ENCODE measurements around the gene HIVEP3. TPM values are rescaled to one million over a fixed set of nuclear protein-coding genes. Genes with fewer than 3 reads are reported as not detected.
A peak's percentile ranks its signal among the peaks of the same experiment; 100 is the strongest.

The HIVEP3 gene
- total RNA-seq, 1 experiment from 2014 or later = 1.2 TPM

DNA sequence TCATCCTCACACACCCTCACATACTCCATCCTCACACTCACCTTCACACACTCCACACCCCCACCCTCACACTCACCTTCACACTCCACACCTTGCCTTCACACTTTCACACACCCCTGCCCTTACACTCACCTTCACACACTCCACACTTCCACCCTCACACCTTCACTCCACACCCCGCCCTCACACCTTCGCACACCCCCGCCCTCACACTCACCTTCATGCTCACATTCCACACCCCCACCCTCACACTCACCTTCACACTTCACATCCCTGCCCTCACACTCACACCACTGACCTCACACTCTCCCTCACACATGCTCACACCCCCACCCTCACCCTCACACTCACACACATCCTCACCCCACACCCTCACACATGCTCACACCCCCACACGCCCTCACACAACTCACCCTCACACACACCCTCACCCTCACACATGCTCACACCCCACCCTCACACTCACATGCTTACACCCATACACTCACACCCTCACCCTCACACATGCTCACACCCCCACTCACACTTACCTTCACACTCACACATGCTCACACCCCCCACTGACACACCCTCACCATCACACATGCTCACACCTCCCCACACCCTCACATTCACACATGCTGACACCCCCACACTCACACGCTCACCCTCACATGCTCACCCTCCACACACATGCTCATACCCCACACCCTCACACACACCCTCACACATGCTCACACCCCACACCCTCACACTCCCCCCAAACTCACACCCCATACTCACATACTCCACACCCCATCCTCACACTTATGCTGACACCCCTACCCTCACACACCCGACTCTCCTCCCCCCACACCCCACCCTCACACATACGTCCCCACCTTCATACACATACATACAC, 389.8 kb downstream of the HIVEP3 start:
- Mint-ChIP-seq H3K4me3 (ENCODE audit: unreplicated experiment) (no peak overlapping the region), H3K27ac (ENCODE audit: low read depth, unreplicated experiment) (no peak overlapping the region), H3K9me3 (ENCODE audit: unreplicated experiment) (peaks cover 19% of the 10 kb centered on the region), H3K27me3 (ENCODE audit: insufficient read depth, unreplicated experiment) (peaks cover 37% of the 10 kb centered on the region), H3K4me1 (ENCODE audit: insufficient read depth, unreplicated experiment) (no peaks in the 10 kb centered on the region), H3K36me3 (ENCODE audit: insufficient read depth, unreplicated experiment) (no peaks in the 10 kb centered on the region)
- intact Hi-C loops (cut with micrococcal nuclease) = no loop called here
- TF ChIP-seq, protein P1, sequence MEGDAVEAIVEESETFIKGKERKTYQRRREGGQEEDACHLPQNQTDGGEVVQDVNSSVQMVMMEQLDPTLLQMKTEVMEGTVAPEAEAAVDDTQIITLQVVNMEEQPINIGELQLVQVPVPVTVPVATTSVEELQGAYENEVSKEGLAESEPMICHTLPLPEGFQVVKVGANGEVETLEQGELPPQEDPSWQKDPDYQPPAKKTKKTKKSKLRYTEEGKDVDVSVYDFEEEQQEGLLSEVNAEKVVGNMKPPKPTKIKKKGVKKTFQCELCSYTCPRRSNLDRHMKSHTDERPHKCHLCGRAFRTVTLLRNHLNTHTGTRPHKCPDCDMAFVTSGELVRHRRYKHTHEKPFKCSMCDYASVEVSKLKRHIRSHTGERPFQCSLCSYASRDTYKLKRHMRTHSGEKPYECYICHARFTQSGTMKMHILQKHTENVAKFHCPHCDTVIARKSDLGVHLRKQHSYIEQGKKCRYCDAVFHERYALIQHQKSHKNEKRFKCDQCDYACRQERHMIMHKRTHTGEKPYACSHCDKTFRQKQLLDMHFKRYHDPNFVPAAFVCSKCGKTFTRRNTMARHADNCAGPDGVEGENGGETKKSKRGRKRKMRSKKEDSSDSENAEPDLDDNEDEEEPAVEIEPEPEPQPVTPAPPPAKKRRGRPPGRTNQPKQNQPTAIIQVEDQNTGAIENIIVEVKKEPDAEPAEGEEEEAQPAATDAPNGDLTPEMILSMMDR (IDR thresholded peaks at IDR 0.05; ENCODE audit: unreplicated experiment) = no peak
- CTCF ChIA-PET = no interaction called here
- POLR2A ChIA-PET = no interaction called here
- BruUV-seq (replicated peaks) = no TSS peak
- no peak for DNase-seq (ENCODE audit: unreplicated experiment)

DNA sequence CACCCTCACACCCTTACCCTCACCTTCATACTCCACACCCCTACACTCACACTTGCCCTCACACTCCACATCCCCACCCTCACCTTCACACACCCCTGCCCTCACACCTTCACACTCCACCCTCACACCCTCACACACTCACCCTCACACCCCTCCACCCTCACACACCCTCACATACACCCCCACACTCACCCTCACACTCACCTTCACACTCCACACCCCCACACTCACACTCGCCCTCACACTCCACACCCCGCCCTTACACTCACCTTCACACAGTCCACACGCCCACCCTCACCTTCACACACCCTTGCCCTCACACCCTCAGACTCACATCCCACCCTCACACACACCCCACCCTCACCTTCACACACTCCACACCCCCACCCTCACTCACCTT, 390.6 kb downstream of the HIVEP3 start:
- no peaks in the 10 kb centered on the region for H3K4me1 Mint-ChIP-seq (ENCODE audit: insufficient read depth, unreplicated experiment)
- H3K27me3 Mint-ChIP-seq (ENCODE audit: insufficient read depth, unreplicated experiment) = peaks cover 28% of the 10 kb centered on the region
- no peak overlapping the region for H3K4me3 Mint-ChIP-seq (ENCODE audit: unreplicated experiment)
- ChIA-PET CTCF (no interaction called here), POLR2A (no interaction called here)
- no peaks in the 10 kb centered on the region for H3K36me3 Mint-ChIP-seq (ENCODE audit: insufficient read depth, unreplicated experiment)
- TF ChIP-seq, protein P1 (IDR thresholded peaks at IDR 0.05; ENCODE audit: unreplicated experiment) = no peak
- no peak overlapping the region for H3K27ac Mint-ChIP-seq (ENCODE audit: low read depth, unreplicated experiment)
- no peak for DNase-seq (ENCODE audit: unreplicated experiment)
- H3K9me3 Mint-ChIP-seq (ENCODE audit: unreplicated experiment) = peaks cover 19% of the 10 kb centered on the region
- intact Hi-C loops (cut with micrococcal nuclease) = no loop called here
- no TSS peak for BruUV-seq (replicated peaks)

DNA sequence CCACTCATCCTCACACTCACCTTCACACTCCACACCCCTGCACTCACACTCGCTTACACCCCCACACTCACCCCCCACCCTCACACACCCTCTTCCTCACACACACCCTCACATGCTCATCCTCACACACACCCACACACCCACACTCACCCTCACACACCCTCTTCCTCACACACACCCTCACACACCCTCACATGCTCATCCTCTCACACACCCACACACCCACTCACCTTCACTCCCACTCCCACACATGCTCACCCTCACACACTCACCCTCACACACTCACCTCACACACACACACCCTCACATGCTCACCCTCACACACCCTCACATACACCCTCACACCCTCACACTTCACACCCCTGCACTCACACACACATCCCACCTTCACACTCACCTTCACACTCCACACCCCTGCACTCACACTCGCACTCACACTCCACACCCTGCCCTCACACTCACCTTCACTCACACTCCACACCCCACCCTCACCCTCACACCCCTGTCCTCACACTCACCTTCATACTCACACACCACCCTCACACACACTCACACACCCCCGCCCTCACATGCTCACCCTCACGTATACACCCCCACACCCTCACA, 391.7 kb downstream of the HIVEP3 start:
- ChIA-PET CTCF (no interaction called here), POLR2A (no interaction called here)
- H3K9me3 Mint-ChIP-seq (ENCODE audit: unreplicated experiment) = peaks cover 19% of the 10 kb centered on the region
- peaks cover 18% of the 10 kb centered on the region for H3K27me3 Mint-ChIP-seq (ENCODE audit: insufficient read depth, unreplicated experiment)
- H3K4me1 Mint-ChIP-seq (ENCODE audit: insufficient read depth, unreplicated experiment) = no peaks in the 10 kb centered on the region
- intact Hi-C loops (cut with micrococcal nuclease) = no loop called here
- DNase-seq (ENCODE audit: unreplicated experiment) = no peak
- H3K27ac Mint-ChIP-seq (ENCODE audit: low read depth, unreplicated experiment) = peak overlapping the region; percentile 40
- no peak overlapping the region for H3K4me3 Mint-ChIP-seq (ENCODE audit: unreplicated experiment)
- TF ChIP-seq, protein P1 (IDR thresholded peaks at IDR 0.05; ENCODE audit: unreplicated experiment) = no peak
- BruUV-seq (replicated peaks) = no TSS peak
- H3K36me3 Mint-ChIP-seq (ENCODE audit: insufficient read depth, unreplicated experiment) = no peaks in the 10 kb centered on the region

DNA sequence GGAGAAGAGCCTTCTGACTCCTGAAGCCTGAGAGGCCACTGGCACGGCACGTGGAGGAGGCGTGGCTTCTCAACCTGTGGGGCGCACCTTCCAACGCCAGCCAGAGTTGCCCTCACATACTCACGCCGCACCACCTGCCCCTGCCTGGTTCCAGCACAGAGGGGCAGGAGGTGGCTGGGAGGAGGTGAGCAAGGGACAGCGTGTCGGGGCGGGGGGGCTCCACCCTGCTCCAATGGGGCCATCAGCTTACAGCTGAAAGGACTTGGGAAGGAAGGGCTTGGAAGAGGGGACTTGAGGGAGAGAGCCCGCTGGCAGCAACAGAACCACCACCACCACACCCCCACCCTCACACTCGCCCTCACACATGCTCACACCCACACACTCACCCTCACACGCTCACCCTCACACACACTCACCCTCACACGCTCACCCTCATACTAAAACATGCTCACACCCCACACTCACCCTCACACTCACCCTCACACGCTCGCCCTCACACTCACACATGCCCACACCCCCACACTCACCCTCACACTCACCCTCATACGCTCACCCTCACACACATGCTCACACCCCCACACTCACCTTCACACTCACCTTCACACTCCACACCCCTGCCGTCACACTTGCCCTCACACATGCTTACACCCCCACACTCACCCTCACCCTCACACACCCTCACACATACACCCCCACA, 392.7 kb downstream of the HIVEP3 start:
- H3K4me3 Mint-ChIP-seq (ENCODE audit: unreplicated experiment) = no peak overlapping the region
- DNase-seq (ENCODE audit: unreplicated experiment) = no peak
- BruUV-seq (replicated peaks) = no TSS peak
- TF ChIP-seq, protein P1 (IDR thresholded peaks at IDR 0.05; ENCODE audit: unreplicated experiment) = no peak
- H3K36me3 Mint-ChIP-seq (ENCODE audit: insufficient read depth, unreplicated experiment) = no peaks in the 10 kb centered on the region
- ChIA-PET POLR2A (interaction anchor here (0.6 kb wide), 1 partner anchor 295 kb away, joined by 3 read pairs; no protein-coding TSS in a partner anchor), CTCF (interaction anchor here (0.6 kb wide), 1 partner anchor 92 kb away, joined by 3 read pairs; no protein-coding TSS in a partner anchor)
- intact Hi-C loops (cut with micrococcal nuclease) = no loop called here
- peaks cover 14% of the 10 kb centered on the region for H3K9me3 Mint-ChIP-seq (ENCODE audit: unreplicated experiment)
- H3K27me3 Mint-ChIP-seq (ENCODE audit: insufficient read depth, unreplicated experiment) = peaks cover 7% of the 10 kb centered on the region
- no peak overlapping the region for H3K27ac Mint-ChIP-seq (ENCODE audit: low read depth, unreplicated experiment)
- H3K4me1 Mint-ChIP-seq (ENCODE audit: insufficient read depth, unreplicated experiment) = no peaks in the 10 kb centered on the region

All from MCF 10A (cell line).